Stimulated activated effector memory CD8-positive, alpha-beta T cell treated with anti-CD3 and anti-CD28 coated beads, Interleukin-12 subunit alpha, Interleukin-12 subunit beta, amount 100 ng/mL, for 72 hours (primary cell): ENCODE data around the gene BCR.

ENCODE experiments used
- ATAC-seq: fragments of 150-1000 bp; cut with Tn5 transposase; 2 replicates; pipeline ENCODE4 v1.10.0; 2021
- DNase-seq, 2 donors: peaks; one replicate each; pipeline ENCODE4 v3.0.0; 2021 to 2022; ENCODE audit warnings: low spot score in 2 of 2
- H3K27ac Mint-ChIP-seq: one replicate; pipeline ENCODE4 v1.8.0; 2022; ENCODE audit warnings: mild to moderate bottlenecking, mixed read lengths
- H3K36me3 Mint-ChIP-seq: one replicate; pipeline ENCODE4 v1.8.0; 2022; ENCODE audit warnings: mild to moderate bottlenecking, mixed read lengths
- H3K4me1 Mint-ChIP-seq: one replicate; pipeline ENCODE4 v1.8.0; 2022; ENCODE audit warnings: mixed read lengths
- H3K4me3 Mint-ChIP-seq: one replicate; pipeline ENCODE4 v1.8.0; 2022; ENCODE audit warnings: mild to moderate bottlenecking, mixed read lengths
- H3K9me3 Mint-ChIP-seq: one replicate; pipeline ENCODE4 v1.8.0; 2022; ENCODE audit warnings: mixed read lengths

The BCR gene

DNA sequence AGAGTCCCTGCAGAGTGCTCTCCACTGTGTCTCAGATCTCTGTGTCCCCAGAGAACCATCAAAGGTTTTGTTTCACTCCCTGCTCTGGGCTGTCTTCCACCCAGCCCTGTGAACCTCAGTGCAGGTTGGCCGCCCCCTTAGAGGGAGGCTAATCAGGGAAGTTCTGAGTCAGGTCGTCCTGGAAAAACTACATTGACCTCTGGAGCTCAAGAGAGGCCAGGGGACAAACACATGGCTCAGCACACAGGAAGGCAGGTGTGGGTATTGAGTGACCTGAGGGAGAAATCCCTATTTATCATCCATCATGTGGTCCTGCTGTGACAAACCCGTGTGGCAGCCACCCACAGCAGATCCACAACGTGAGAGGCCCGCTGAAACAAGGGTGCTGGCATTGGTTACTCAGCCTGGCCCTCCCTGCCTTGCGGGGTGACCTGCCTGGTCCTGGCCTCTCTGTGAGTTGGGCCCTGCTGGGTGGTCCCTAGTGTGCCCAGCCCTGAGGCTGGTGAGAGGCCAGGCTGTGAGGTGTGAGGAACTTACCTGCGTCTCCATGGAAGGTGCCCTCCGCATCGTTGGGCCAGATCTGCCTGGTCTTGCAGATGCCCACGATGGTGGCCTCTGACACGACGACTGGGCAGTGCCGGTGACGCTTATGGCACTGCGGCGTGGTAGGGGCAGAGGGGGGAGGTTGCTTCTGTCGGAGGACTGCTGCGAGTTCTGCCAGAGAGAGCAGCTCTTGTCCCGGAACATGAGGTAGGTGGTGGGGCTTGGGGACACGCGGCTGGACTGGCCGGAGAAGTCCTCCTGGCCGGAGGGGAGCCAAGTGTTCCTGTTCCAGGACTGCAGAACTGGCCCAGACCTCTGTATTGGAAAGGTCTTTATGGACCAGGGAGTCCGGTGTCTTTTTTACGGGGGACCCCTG lies 669 bp upstream of the BCR start:
- peak; percentile 35 for ATAC-seq
- peak overlapping the region; percentile 70 for H3K27ac Mint-ChIP-seq

DNA sequence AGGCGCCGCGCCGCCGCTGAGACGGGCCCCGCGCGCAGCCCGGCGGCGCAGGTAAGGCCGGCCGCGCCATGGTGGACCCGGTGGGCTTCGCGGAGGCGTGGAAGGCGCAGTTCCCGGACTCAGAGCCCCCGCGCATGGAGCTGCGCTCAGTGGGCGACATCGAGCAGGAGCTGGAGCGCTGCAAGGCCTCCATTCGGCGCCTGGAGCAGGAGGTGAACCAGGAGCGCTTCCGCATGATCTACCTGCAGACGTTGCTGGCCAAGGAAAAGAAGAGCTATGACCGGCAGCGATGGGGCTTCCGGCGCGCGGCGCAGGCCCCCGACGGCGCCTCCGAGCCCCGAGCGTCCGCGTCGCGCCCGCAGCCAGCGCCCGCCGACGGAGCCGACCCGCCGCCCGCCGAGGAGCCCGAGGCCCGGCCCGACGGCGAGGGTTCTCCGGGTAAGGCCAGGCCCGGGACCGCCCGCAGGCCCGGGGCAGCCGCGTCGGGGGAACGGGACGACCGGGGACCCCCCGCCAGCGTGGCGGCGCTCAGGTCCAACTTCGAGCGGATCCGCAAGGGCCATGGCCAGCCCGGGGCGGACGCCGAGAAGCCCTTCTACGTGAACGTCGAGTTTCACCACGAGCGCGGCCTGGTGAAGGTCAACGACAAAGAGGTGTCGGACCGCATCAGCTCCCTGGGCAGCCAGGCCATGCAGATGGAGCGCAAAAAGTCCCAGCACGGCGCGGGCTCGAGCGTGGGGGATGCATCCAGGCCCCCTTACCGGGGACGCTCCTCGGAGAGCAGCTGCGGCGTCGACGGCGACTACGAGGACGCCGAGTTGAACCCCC lies 798 bp downstream of the BCR start:
- peak; percentile 3 for ATAC-seq
- Mint-ChIP-seq H3K4me1 (peaks cover 71% of the 10 kb centered on the region), H3K27ac (no peak overlapping the region), H3K9me3 (peaks cover 3% of the 10 kb centered on the region), H3K36me3 (peaks cover 22% of the 10 kb centered on the region), H3K4me3 (peak overlapping the region; percentile 86)
- peak; percentile 25 to 70 for DNase-seq

More for the DNA sequence above, 669 bp upstream of the BCR start:
- Mint-ChIP-seq H3K9me3 (peaks cover 5% of the 10 kb centered on the region), H3K4me3 (peak overlapping the region; percentile 86), H3K36me3 (peaks cover 20% of the 10 kb centered on the region), H3K4me1 (peaks cover 66% of the 10 kb centered on the region)
- peak in 1 of 2 donors; percentile 57 for DNase-seq

DNA sequence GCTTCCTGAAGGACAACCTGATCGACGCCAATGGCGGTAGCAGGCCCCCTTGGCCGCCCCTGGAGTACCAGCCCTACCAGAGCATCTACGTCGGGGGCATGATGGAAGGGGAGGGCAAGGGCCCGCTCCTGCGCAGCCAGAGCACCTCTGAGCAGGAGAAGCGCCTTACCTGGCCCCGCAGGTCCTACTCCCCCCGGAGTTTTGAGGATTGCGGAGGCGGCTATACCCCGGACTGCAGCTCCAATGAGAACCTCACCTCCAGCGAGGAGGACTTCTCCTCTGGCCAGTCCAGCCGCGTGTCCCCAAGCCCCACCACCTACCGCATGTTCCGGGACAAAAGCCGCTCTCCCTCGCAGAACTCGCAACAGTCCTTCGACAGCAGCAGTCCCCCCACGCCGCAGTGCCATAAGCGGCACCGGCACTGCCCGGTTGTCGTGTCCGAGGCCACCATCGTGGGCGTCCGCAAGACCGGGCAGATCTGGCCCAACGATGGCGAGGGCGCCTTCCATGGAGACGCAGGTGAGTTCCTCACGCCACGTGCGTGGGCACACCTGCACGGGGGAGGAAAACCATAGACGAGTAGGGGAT lies 1.5 kb downstream of the BCR start:
- DNase-seq: peak in 1 of 2 donors; percentile 57
- Mint-ChIP-seq H3K9me3 (no peaks in the 10 kb centered on the region), H3K4me3 (peak overlapping the region; percentile 86), H3K36me3 (peaks cover 22% of the 10 kb centered on the region), H3K4me1 (peaks cover 72% of the 10 kb centered on the region), H3K27ac (peak overlapping the region; percentile 78)
- no peak for ATAC-seq

DNA sequence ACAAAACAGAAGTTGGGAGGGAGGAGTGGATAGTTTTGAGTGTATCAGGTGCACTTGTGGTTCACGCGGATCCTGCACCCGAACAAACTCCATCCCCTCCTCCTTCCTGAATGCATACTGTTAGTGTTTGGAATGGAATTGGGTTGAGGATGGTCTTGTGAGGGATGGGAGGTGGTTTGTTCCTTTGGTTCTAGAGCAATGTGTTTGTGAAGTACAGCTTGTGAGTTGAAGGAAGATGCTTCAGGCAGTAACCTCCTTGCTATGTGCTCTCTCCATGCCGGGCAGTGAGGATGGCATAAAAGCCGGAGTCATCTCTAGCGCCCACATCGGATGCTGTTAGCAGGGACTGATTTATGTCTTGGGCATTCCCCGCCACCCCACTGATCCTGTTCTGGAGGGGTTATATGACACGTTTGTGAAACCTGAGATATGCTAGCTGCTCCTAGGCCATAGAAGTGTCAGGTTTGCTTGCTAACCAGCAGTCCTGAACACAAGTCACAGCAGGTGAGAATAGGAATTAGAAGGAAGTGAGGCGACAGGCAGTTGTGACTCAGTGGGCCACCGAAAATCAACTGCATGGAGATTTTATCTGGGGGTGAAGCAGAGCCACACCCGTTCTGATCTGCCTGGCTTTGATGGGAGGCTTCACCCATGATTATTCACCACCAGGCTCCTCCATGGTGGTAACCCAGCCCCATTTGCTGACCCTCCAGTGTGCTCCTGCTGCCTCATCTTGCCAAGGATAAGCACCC lies 2.2 kb downstream of the BCR start:
- H3K27ac Mint-ChIP-seq: peak overlapping the region; percentile 78
- ATAC-seq (peak; percentile 73), DNase-seq (peak; percentile 29 to 79)

DNA sequence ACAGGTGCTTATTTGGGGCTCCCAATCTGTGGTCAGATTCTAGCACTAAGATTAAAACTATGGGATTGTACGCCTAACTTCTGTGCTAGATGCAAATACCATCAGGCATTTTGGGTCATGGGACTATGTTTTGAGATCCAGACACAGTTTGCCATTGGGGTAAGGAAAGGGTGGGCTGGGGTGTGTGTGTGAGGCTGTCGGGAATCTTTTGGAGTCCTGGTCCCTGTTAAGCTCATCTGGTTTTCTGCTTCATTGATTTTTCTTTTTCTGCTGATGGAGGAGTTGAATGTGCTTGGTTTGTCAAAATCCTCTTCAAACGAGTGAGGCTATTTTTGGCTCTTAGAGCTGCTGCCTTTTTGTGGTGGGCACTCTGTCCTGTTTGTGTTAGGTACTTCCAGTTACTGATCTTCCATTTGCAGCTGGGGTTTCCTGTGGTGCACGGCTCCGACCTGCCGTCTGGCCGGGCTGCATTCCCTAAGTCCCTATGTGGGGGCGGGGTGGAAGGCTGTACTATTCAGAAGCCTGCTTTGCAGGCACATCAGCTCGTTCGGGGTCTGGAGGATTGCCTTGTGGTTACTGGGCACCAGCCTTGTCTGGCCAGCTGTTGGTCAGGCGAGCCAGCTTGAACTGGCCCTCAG lies 2.9 kb downstream of the BCR start:
- DNase-seq (no peak), ATAC-seq (no peak)
- Mint-ChIP-seq H3K36me3 (peaks cover 22% of the 10 kb centered on the region), H3K4me1 (peaks cover 80% of the 10 kb centered on the region), H3K27ac (peak overlapping the region; percentile 78), H3K4me3 (peak overlapping the region; percentile 86), H3K9me3 (no peaks in the 10 kb centered on the region)

More for the DNA sequence above, 2.2 kb downstream of the BCR start:
- H3K9me3 Mint-ChIP-seq: no peaks in the 10 kb centered on the region
- H3K4me3 Mint-ChIP-seq: peak overlapping the region; percentile 86
- H3K36me3 Mint-ChIP-seq: peaks cover 22% of the 10 kb centered on the region
- peaks cover 73% of the 10 kb centered on the region for H3K4me1 Mint-ChIP-seq

DNA sequence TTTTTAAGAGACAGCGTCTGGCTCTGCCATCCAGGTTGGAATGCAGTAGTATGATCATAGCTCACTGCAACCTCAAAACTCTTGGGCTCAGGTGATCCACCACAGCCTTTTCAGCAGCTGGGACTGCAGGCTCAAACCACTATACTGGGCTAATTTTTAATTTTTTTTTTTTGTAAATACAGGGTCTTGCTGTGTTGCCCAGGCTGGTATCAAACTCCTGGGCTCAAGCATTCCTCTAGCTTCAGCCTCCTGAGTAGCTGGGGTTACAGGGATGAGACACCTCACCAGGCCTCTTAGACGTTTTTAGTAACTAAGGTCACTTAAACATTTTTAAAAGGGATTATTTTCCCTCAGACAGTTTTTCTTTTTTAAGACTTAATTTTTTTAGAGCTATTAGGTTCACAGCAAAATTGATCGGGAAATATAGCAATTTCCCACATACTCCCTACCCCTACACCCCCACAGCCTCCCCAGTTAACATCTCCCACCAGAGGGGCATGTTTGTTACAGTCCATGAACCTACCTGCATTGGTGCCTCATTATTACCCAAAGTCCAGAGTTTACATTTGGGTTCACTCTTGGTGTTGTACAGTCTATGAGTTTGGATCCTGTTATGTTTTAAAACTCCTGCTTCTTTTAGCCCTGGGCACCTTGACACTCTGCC lies 3.9 kb downstream of the BCR start:
- Mint-ChIP-seq H3K36me3 (peaks cover 21% of the 10 kb centered on the region), H3K4me3 (peak overlapping the region; percentile 86), H3K27ac (peak overlapping the region; percentile 88), H3K4me1 (peaks cover 69% of the 10 kb centered on the region), H3K9me3 (no peaks in the 10 kb centered on the region)
- DNase-seq: no peak
- no peak for ATAC-seq

DNA sequence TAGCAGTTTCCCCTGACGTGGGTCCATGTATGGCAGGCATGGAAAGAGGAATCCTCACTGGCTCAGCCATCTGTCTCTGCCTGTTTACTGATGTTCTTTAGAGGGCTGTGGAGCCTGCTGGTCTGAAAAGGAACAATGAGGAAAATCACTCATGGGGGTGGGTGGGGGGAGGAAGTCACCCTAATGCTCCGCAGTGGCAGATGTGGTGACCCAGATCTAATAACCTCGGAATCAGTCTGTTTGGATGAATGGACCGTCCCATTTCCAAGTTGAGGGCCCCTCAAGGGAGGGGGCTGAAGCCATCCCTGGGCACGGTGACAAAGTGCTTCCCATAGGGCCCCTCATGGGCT lies 4.4 kb downstream of the BCR start:
- peaks cover 25% of the 10 kb centered on the region for H3K36me3 Mint-ChIP-seq
- H3K4me3 Mint-ChIP-seq: peak overlapping the region; percentile 86
- H3K4me1 Mint-ChIP-seq: peaks cover 64% of the 10 kb centered on the region
- H3K9me3 Mint-ChIP-seq: no peaks in the 10 kb centered on the region
- DNase-seq (no peak), ATAC-seq (no peak)
- peak overlapping the region; percentile 88 for H3K27ac Mint-ChIP-seq

DNA sequence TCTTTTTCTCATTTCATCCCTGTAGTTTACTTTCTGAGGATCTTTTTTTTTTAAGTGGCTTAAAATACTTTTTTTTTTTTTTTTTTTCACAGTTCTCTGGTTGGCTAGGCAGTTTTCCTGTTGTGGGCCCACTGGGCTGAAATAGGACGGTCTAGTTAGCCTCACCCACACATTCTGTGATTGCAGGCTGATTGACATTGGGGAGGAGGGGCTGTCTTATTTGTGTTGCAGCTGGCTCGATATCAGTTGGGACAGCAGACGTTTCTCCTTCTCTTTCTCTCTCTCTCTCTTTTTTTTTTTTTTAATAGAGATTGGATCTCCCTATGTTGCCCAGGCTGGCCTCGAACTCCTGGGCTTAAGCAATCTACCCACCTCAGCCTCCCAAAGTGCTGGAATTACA lies 6.9 kb downstream of the BCR start:
- ATAC-seq: no peak
- Mint-ChIP-seq H3K4me3 (no peak overlapping the region), H3K36me3 (peaks cover 31% of the 10 kb centered on the region), H3K4me1 (peaks cover 68% of the 10 kb centered on the region), H3K27ac (peak overlapping the region; percentile 63), H3K9me3 (no peaks in the 10 kb centered on the region)
- DNase-seq: no peak

DNA sequence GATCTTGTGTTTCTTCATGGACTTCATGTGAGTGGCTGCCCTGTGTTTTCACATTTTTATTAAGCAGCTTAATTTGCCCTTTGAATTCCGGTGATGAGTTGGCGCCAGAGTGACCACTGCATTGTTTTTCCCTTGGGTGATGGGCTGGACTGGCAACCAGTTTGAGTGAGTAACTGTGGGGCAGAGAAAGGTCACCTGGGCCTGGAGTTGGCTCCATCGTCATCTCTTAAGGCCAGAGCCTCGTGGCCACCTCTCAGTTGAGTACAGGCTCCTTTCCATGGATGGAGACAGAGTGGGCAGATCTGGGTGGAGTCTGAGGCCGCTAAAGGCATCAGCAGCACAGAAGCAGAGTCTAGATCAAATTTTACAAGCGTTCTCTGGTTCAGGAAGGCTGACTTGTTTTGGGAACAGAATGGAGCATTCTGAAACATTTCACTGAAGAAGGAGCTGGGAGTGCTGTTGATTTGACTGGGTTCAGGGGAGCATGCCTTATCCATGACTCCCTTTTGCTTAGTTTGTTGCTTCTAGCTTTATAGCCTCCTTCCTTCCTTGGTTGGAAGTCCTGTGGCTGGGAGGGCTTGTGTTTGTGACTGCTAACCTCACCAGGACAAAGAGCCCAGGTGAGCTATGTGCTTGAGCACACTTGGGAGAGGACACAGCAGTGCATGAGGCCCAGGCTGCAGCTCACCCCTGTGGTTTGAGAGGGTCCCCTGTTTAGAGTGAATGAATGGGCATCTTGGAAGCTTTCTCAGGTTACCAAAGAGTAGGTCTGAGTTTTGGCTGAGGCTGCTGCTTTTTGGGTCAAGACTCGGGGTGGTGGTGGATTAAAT lies 7.8 kb downstream of the BCR start:
- Mint-ChIP-seq H3K36me3 (peaks cover 24% of the 10 kb centered on the region), H3K9me3 (no peaks in the 10 kb centered on the region), H3K4me3 (no peak overlapping the region), H3K27ac (peak overlapping the region; percentile 63), H3K4me1 (peaks cover 68% of the 10 kb centered on the region)
- DNase-seq (no peak), ATAC-seq (no peak)

DNA sequence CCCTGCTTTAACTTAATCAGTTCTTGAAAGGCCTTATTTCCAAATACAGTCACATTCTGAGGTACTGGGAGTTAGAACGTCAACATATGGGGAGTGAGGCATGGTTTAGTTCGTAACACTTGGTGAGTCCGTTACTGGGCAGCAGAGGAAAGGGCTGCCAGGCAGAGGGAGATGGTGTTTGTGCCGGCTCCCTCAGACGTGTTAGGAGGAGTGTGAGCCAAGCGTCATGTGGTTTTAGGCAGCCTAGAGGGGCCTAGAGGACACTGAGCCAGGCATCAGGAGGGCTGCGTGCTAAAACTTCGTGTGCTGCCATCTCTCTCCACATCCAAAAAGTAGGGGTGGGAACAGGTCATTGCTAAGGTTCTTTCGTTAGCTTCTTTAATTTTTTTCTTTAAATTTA lies 10.2 kb downstream of the BCR start:
- no peak for ATAC-seq
- H3K9me3 Mint-ChIP-seq: no peaks in the 10 kb centered on the region
- H3K36me3 Mint-ChIP-seq: peaks cover 19% of the 10 kb centered on the region
- DNase-seq: no peak
- no peak overlapping the region for H3K4me3 Mint-ChIP-seq
- no peak overlapping the region for H3K27ac Mint-ChIP-seq
- H3K4me1 Mint-ChIP-seq: peaks cover 54% of the 10 kb centered on the region

DNA sequence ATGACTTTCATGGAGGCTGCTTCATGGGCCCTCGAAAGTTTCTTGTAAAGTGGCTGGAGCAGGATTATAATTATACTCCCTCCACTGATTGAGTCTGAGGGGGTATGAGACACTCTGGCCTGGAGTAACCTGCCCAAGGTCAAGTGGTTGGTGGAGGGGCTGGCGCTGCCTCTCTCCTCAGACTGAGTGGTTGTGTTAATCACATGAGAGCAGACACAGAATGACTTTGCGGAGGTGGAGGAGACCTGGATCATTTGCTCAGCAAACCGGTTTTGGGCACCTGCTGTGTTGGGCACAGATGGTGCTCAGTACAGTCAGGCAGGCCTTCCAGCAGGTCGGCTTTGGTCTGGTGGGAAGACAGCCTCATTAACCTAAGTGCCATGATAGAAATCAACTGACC lies 11.8 kb downstream of the BCR start:
- H3K27ac Mint-ChIP-seq: no peak overlapping the region
- no peaks in the 10 kb centered on the region for H3K9me3 Mint-ChIP-seq
- DNase-seq: no peak
- peaks cover 44% of the 10 kb centered on the region for H3K4me1 Mint-ChIP-seq
- H3K36me3 Mint-ChIP-seq: peaks cover 19% of the 10 kb centered on the region
- no peak for ATAC-seq
- no peak overlapping the region for H3K4me3 Mint-ChIP-seq

DNA sequence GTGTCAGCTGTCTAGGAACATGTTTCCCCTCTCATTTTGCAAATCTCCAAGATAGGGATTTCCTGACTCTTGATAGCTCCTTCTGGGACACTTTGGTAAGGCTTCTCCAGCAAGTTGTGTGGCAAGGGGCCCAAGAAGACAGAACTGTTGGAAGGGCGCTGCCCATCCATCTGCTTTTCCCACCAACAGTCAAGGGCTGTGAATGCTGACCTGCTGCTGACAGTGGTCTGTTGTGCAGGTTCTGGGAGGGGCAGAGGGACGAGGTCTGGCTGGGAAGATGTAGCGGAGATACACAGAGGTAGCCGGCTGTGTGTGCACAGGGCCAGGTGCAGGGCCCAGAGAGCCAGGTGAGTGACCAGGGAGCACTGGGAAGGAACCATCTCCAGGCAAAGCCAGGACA lies 12.2 kb downstream of the BCR start:
- no peak overlapping the region for H3K4me3 Mint-ChIP-seq
- H3K9me3 Mint-ChIP-seq: no peaks in the 10 kb centered on the region
- ATAC-seq: no peak
- H3K27ac Mint-ChIP-seq: no peak overlapping the region
- peaks cover 19% of the 10 kb centered on the region for H3K36me3 Mint-ChIP-seq
- H3K4me1 Mint-ChIP-seq: peaks cover 43% of the 10 kb centered on the region
- DNase-seq: no peak

DNA sequence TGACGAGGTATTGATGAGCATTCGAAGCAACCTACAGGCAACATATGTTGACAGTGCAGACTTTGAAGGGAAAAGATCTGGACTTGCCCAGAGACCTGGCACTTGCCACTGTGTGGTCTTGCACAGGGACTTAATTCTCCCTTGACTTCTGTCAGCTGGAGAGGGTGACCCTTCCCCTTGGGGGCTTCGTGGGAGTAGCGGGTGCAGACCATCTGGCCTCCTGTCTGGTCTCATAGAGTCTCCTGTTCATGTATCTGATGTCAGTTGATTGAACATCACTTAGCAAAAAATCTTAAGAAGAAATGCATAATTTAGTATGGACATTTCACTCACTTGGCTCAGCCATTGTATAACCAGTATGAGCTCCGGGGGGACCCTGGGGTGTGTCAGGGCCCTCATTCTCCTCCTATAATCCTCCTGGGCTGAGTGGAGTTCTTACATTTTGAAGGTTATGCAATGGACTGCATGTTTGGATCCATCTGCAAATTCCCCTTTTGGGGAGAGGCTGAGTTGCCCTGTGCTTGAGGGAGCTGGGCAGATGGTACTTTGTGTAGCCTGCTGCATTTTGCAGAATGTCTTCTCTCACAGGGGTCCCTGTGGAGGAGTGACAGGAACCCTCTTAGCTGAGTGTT lies 13.0 kb downstream of the BCR start:
- no peak overlapping the region for H3K4me3 Mint-ChIP-seq
- peaks cover 19% of the 10 kb centered on the region for H3K36me3 Mint-ChIP-seq
- no peak for ATAC-seq
- no peak overlapping the region for H3K27ac Mint-ChIP-seq
- H3K4me1 Mint-ChIP-seq: peaks cover 45% of the 10 kb centered on the region
- H3K9me3 Mint-ChIP-seq: no peaks in the 10 kb centered on the region
- no peak for DNase-seq
